GM23338 (cell line): ENCODE data around the gene HDAC9.

ENCODE experiments used
- EZH2phosphoT487 ChIP-seq: fragments of 200-600 bp; sonication (generic); IDR thresholded peaks from one replicate; pipeline ENCODE4 v1.8.1; 2018; ENCODE audit warnings: antibody characterized with exemption; ENCODE audit not compliant: unreplicated experiment
- POLR2AphosphoS5 ChIP-seq: IDR thresholded peaks from 2 replicates; pipeline ENCODE4 v1.6.1; 2016; ENCODE audit warnings: antibody characterized with exemption, low read depth
- REST ChIP-seq: IDR thresholded peaks from one replicate; pipeline ENCODE4 v1.6.1; 2018; ENCODE audit warnings: antibody characterized with exemption; ENCODE audit not compliant: unreplicated experiment
- ZNF114 ChIP-seq: fragments of 250-450 bp; sonication (Bioruptor Pico); IDR thresholded peaks from 2 replicates; pipeline ENCODE4 v1.5.0; 2020; ENCODE audit warnings: mild to moderate bottlenecking, moderate library complexity
- TF ChIP-seq, protein P1 (sequence below), 2 experiments: fragments of 200-600 bp in 1 of 2; sonication (generic) in 1 of 2; conservative IDR thresholded peaks; 2 replicates each; pipeline versions ENCODE4 v1.5.1 to v1.6.1; 2016 to 2017; ENCODE audit warnings: antibody characterized with exemption in 2 of 2, low read depth in 2 of 2, mild to moderate bottlenecking in 2 of 2, moderate library complexity in 1 of 2

DNA sequence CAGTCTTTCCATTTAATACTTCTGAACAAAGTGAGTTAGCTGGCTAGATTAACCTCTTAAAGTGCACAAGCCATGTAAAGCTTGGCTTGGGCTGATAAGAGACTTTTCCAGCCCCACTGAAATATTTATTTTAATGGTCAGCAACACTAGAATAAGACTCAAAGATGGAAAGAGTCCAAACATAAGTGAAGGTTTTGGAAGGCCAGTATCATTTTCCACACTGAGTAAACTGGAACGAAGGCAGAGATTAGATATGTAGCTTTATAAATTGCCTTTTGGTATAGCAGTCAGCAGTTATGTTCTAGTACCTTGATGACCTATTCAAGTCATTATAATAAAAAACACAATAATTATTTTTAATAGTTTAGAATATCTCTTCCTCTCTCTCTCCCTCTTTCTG, 102.2 kb downstream of the HDAC9 start:
- no peak for TF ChIP-seq REST
- TF ChIP-seq, protein P1, sequence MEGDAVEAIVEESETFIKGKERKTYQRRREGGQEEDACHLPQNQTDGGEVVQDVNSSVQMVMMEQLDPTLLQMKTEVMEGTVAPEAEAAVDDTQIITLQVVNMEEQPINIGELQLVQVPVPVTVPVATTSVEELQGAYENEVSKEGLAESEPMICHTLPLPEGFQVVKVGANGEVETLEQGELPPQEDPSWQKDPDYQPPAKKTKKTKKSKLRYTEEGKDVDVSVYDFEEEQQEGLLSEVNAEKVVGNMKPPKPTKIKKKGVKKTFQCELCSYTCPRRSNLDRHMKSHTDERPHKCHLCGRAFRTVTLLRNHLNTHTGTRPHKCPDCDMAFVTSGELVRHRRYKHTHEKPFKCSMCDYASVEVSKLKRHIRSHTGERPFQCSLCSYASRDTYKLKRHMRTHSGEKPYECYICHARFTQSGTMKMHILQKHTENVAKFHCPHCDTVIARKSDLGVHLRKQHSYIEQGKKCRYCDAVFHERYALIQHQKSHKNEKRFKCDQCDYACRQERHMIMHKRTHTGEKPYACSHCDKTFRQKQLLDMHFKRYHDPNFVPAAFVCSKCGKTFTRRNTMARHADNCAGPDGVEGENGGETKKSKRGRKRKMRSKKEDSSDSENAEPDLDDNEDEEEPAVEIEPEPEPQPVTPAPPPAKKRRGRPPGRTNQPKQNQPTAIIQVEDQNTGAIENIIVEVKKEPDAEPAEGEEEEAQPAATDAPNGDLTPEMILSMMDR (conservative IDR thresholded peaks at IDR 0.05; ENCODE audit: low read depth in 2 of 2), result no peak
- no peak for TF ChIP-seq EZH2phosphoT487
- no peak for TF ChIP-seq ZNF114 (CRISPR knock-in tag)
- no peak for TF ChIP-seq POLR2AphosphoS5
